ENCODE results near the gene ZIC5.

ZIC5 gene

DNA sequence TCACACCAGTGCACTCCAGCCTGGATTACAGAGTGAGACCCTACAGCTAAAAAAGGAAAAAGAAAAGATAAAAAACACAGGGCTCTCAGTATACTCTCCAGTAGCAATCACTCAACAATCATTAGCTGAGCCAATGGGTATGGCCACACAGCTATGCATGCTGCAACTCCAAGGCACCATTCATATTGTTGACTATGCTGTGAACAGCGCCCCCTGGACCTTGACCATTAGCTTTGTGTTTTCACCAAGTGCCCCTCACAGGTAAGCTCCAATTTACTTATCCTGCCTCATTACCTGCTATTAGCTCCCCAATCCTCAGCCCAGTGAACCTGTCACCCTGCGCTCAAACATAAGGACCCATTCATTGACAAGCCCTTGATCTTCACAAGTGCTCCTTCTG, 35.8 kb downstream of the ZIC5 start:
- DNase-seq (ENCODE audit: low read depth in 2 of 2) = no peak

DNA sequence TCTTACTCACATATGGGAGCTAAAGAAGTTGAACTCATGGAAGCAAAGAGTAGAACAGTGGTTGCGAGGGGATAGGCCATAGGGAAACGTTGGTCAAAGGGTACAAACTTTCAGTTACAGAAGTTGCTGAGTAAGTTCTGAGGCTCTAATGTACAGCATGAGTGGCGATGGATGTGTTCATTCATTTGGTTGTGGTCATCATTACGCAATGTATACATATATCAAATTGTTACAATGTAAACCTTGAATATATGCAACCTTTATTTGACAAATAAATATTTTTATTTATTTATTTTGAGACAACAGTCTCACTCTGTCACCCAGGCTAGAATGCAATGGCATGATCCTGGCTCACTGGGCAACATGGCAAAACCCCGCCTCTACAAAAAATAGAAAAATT, 38.7 kb downstream of the ZIC5 start:
- no peak for DNase-seq (ENCODE audit: low read depth in 2 of 2)

DNA sequence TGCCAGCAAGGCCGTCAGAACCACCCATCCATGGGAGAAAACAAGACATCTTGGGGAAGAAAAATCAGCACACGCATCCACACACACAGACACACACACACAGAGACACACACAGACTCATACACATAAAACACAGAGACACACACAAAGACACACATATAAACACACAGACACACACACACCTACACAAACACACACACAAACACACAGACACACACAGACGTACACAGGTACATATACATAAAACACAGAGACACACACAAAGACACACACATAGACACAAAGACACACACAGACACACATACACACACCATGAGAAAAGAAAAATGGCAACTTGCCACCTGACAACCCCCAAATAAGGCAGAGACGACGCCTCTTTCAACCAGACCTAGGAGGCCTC, 40.6 kb downstream of the ZIC5 start:
- no peak for DNase-seq (ENCODE audit: low read depth in 2 of 2)

DNA sequence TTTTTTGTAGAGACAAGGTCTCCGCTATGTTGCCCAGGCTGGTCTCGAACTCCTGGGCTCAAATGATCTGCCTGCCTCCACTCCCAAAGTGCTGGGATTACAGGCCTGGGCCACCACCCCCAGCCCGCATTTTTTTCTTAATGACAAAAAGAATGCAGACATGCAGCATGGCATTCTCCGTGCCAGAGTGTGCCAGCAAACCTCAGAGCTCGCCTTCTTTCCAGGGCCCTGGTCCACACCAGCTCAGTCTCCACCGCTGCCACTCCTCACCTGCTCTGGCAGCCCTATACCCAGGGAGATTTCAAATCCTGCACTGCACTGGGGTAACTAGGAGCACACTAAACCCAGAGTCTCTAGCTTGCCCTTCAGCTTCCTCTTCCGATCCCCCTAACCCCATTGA, 41.7 kb downstream of the ZIC5 start:
- no peak for DNase-seq (ENCODE audit: low read depth in 2 of 2)

DNA sequence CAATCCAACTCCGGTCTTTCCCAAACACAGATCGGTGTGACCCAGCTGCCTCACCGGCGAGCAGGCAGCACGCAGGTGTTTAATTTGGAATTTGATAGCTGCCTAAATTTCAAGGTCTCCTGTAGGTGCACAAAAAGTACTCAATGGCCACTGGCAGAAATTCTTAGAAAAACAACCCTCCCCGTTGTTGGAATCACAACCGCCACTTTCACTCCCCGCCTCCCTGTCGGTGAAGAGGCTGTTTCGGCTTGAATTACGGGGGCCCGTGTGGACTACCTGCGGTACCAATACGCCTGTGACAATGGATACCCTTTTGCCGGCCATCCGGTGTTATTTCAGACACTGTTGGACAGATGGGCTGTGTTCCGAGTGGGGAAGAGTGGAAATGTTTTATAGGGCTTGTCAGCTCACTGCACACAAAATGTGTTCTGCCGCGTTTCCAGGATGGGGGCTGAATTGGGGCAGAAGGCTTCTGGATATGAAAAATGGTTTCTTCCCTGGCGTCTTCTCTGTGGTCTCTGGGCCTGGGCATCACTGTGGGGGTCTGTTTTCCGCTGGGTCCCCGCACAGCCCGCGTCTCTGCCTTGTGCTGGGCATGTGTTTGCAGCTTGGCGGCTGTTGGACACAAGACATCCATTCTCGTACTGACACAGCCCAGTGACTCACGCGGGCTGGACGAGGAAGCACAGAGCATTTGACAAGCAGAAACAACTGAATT, 45.4 kb downstream of the ZIC5 start:
- DNase-seq (ENCODE audit: low read depth in 2 of 2) = no peak

DNA sequence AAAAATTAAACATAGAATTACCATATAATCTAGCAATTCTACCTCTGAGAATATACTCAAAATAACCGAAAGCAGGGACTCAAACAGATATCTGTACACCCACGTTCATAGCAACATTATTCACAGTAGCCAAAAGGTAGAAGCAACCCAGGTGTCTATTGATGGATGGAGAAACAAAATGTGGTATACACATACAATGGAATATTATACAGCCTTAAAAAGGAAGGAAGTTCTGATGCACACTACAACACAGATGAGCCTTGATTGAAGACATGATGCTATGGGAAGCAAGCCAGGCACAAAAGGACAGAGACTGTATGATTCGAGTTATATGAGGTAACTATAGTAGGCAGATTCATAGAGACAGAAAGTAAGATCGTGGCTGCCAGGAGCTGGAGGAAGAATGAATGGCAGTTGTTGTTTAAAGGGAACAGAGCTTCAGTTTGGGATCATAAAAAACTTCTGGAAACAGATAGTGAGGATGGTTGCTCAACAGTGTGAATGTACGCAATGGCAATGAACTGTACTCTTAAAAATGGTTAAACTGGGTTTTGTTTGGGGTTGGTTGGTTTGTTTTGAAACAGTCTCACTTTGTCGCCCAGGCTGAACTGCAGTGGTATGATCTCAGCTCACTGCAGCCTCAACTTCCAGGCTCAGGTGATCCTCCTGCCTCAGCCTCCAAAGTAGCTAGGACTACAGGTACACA, 47.5 kb downstream of the ZIC5 start:
- no peak for DNase-seq (ENCODE audit: low read depth in 2 of 2)

DNA sequence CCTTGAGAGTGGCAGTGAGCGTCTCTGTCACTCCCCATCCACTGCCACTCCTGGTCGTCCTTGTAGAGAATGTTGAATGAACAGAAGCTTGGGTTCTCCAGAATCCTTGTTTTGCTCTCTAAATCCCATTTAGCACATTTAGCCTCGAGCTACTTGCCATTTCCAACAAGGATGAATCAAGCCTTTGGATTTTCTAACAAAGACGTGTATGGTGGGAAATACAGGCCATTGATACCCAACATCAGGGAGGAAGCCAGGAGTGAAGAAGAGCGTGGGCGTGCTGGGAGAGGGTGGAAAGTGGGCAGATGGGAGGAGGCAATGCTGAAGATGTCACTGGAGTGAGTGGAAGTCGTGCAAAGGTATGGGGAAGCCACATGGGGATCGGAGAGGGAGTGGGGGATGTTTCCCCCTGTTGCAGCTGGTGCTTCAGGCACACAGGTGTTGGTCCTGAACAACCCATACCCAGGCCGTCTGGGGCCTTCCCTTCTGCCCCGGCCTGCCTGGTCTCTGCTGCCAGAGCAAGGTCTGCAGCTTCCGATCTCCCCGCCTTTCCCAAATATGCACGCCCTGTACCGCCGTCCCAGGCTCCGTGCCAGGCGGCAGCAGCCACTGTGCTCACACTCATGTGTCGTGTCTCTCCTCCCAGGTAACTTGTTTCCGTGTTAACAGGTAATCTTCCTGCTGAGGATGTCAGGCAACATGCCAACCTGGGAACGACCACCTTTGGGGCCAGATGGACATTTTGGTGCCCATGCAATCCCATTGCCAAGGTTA, 48.7 kb downstream of the ZIC5 start:
- DNase-seq (ENCODE audit: low read depth in 2 of 2) = no peak

DNA sequence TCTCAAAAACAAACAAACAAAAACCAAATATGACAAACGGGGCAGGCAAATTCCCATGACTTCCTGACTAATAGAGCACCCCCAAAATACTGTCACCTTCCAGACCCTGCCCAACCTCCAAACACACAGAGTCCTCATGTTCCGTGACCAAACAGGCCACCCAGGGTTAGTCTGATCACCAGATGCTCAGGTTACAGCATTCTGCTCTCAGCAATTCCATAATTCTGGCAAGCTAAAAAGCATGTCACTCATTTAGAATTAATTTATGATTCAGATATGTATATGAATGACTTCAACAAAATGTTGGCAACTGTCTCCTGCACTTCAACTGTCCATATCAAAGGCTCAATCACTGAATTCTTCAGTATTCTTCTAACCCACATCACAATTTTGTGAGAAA, 52.4 kb downstream of the ZIC5 start:
- no peak for DNase-seq (ENCODE audit: low read depth in 2 of 2)

DNA sequence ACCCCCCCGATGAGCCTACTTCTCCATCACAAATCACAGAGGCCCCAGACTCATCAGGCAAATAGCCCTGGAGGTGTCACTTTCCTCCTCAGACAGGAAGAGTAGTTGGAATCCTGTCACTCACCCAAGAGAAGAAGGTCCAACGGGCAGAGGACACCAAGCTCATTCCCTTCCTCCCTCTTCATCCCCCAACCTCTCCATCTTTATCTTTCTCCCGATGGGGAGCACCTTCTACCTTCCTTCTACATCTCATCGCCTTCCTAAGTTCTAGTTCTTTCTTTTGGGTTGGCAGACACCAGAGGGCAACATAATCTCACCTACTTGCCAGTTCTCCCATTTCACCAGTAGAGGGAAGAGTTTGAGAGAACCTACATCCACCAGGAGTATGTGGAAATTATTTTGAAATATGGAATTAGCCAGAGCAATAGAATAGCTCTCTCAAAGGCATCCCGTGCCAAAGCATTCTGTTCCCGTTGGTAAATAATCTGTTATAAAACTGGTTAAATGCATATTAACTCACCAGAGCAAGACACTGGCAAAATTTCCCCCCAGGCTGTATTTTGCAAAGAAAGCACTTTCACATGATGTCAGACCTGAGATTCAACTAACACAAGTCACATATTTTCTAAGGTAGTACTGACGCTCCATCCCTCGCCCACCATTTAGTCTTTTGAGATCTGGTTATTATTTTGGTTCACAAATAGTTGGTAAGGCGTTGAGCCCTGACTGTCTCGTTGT, 55.0 kb downstream of the ZIC5 start:
- DNase-seq (ENCODE audit: low read depth in 2 of 2) = no peak

DNA sequence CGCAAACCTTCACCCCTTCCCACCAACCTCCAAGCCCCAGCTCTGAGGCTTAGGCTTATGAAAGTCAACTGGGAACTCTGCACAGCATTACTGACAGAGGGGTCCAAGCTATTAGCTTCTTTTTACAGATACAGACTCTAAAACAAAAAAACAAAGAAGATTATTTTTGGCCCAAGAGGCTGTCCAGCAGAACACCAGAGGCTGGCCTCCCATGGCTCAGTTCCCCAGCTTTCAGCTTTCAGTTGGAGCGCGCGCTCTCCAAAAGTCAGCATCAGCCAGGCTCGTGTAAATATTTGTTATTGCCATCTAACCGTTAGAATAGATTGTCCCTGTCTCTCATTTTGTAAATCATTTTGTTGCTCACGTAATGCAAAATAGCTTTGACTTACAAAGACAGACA, 58.4 kb downstream of the ZIC5 start:
- DNase-seq (ENCODE audit: low read depth in 2 of 2) = no peak

Measured in activated CD8-positive, alpha-beta memory T cell treated with anti-CD3 and anti-CD28 coated beads for 4 hours (primary cell).